AG09309 (cell line): ENCODE measurements around the gene BPIFB4.
"Not testable (repeated sequence)": the region's sequence is repeated elsewhere in the genome, so short reads cannot be mapped to it uniquely, and the experiment has no call there.

Experiments used
- DNase-seq: peaks from one replicate; pipeline ENCODE4 v3.0.0-alpha.2; 2010; ENCODE audit warnings: low read depth
- H3K4me3 ChIP-seq: 2 replicates; pipeline ENCODE4 v1.5.1; 2011; ENCODE audit warnings: mild to moderate bottlenecking, low read depth, low read length, moderate library complexity; ENCODE audit not compliant: control insufficient read depth
- CTCF ChIP-seq: IDR thresholded peaks from 2 replicates; pipeline ENCODE4 v1.5.1; 2011; ENCODE audit warnings: mild to moderate bottlenecking, low read depth, low read length, inconsistent platforms; ENCODE audit not compliant: insufficient read depth, control insufficient read depth; ENCODE audit errors: missing control alignments

The BPIFB4 gene

DNA sequence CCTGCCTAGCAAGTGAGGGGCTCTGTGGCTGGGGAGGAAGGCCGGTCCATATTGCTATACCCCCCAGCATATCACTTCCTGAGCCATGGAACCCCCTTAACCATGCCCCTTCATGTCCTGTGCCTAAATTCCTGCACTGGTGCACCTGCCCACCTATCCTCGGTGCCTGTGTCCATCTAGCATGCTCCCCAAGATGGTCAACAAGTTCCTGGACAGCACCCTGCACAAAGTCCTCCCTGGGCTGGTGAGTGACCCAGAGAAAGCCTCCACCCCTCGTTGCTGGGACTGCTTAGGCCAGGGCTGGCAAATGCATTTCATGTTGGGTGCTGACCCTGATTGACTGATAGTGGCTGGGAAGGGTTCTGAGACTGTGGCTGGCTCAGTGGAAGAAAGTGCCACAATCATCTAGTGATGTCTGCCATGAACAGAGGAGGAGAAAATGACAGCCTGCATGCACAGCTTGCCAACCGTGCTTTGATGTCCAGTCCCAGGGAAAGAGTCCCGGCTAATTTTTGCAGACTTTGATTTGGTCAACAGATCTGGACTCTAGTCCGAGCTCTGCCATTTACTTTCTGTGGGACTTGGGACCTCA lies 44.4 kb upstream of the BPIFB4 start:
- DNase-seq: no peak
- TF ChIP-seq CTCF: no peak
- no peak overlapping the region for H3K4me3 ChIP-seq

GRCh38 chr20:33037456-33037855 lies 42.0 kb upstream of the BPIFB4 start:
- H3K4me3 ChIP-seq: no peak overlapping the region
- no peak for DNase-seq
- no peak for TF ChIP-seq CTCF

GRCh38 chr20:33038243-33038642 lies 41.2 kb upstream of the BPIFB4 start:
- no peak for TF ChIP-seq CTCF
- no peak for DNase-seq

DNA sequence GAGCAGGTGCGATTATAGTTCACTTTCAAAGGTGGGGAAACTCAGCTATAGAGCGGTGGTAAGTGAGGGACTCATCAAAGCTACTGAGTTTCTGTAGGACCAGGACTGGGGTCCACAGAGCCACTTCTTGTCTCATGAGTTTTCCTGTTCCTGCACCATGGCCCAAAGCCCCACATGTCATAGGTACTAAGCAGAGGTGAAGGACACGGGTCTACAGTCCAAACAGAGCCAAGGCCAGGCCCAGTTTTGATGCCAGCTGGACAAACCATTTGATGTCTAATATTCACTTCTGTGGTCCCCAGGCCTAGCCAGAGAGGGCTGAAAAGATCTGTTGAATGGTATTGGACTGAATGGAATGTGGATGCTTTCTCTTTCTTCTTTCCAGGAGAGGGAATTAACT lies 37.0 kb upstream of the BPIFB4 start:
- no peak overlapping the region for H3K4me3 ChIP-seq
- no peak for DNase-seq
- no peak for TF ChIP-seq CTCF

More at GRCh38 chr20:33038243-33038642, 41.2 kb upstream of the BPIFB4 start:
- no peak overlapping the region for H3K4me3 ChIP-seq

GRCh38 chr20:33042983-33043730 lies 36.3 kb upstream of the BPIFB4 start:
- no peak for DNase-seq
- H3K4me3 ChIP-seq: no peak overlapping the region
- no peak for TF ChIP-seq CTCF

GRCh38 chr20:33043731-33044181 lies 35.7 kb upstream of the BPIFB4 start:
- no peak for TF ChIP-seq CTCF
- no peak overlapping the region for H3K4me3 ChIP-seq
- DNase-seq: no peak

DNA sequence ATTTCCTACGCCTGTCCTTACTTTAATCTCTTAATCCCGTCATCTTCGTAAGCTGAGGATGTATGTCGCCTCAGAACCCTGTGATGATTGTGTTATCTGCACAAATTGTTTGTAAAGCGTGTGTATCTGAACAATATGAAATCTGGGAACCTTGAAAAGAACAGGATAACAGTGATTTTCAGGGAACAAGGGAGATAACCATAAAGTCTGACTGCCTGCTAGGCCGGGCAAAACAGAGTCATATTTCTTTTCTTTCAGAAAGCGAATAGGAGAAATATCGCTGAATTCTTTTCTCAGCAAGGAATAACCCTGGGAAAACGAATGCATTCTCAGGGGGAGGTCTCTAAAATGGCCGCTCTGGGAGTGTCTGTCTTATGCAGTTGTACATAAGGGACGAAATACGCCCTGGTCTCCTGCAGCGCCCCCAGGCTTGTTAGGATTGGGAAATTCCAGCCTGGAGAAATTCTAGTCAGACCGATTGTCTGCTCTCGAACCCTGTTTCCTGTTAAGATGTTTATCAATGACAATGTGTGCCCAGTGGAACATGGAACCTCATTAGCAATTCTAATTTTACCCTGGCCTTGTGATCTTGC lies 34.2 kb upstream of the BPIFB4 start:
- DNase-seq: not testable (repeated sequence)

More for the DNA sequence above, 34.2 kb upstream of the BPIFB4 start:
- H3K4me3 ChIP-seq: not testable (repeated sequence)
